Tibial artery (tissue), 4 donors: Measurements from ENCODE around the gene DELE1.
A peak's percentile ranks its signal among the peaks of the same experiment; 100 is the strongest.

Experiments used
- DNase-seq, 2 donors: peaks; one replicate each; pipeline ENCODE4 v3.0.0-alpha.2; 2019
- H3K27ac ChIP-seq, 2 donors: fragments of 200-600 bp; sonication (generic) in 1 of 2; 1 replicate in 1 of 2; 2 replicates in 1 of 2; pipeline ENCODE4 v1.5.1; 2018 to 2019; ENCODE audit warnings: mild to moderate bottlenecking in 1 of 2
- H3K27me3 ChIP-seq, 2 donors: fragments of 200-600 bp; sonication (generic) in 1 of 2; one replicate each; pipeline versions ENCODE4 v1.5.1 to v1.6.0; 2016 to 2019
- H3K36me3 ChIP-seq, 3 donors: fragments of 200-600 bp; sonication (generic) in 2 of 3; one replicate each; pipeline ENCODE4 v1.5.1; 2016 to 2019; ENCODE audit warnings: mild to moderate bottlenecking in 2 of 3
- H3K4me1 ChIP-seq, 4 donors: fragments of 200-600 bp; sonication (generic) in 2 of 4; 1 replicate in 3 of 4; 2 replicates in 1 of 4; pipeline ENCODE4 v1.5.1; 2016 to 2019
- H3K4me3 ChIP-seq, 2 donors: fragments of 200-600 bp; sonication (generic) in 1 of 2; 1 replicate in 1 of 2; 2 replicates in 1 of 2; pipeline ENCODE4 v1.5.1; 2018 to 2019; ENCODE audit warnings: mild to moderate bottlenecking in 2 of 2
- H3K9me3 ChIP-seq, 3 donors: fragments of 200-600 bp; sonication (generic) in 1 of 3; one replicate each; pipeline ENCODE4 v1.5.1; 2016 to 2019
- intact Hi-C: fragments of 100-400 bp; cut with DNase I; formaldehyde crosslinking; loops from one replicate; pipeline ENCODE4 v1.15.0; 2023; ENCODE audit warnings: low total_unique reads
- TF ChIP-seq, protein P1 (sequence below), 2 experiments: fragments of 200-600 bp in 1 of 2; fragments of 450-650 bp in 1 of 2; IDR thresholded peaks; one replicate each; pipeline ENCODE4 v1.5.1; 2017 to 2019; ENCODE audit warnings: antibody characterized with exemption in 2 of 2, mild to moderate bottlenecking in 1 of 2, moderate library complexity in 1 of 2

The DELE1 gene

DNA sequence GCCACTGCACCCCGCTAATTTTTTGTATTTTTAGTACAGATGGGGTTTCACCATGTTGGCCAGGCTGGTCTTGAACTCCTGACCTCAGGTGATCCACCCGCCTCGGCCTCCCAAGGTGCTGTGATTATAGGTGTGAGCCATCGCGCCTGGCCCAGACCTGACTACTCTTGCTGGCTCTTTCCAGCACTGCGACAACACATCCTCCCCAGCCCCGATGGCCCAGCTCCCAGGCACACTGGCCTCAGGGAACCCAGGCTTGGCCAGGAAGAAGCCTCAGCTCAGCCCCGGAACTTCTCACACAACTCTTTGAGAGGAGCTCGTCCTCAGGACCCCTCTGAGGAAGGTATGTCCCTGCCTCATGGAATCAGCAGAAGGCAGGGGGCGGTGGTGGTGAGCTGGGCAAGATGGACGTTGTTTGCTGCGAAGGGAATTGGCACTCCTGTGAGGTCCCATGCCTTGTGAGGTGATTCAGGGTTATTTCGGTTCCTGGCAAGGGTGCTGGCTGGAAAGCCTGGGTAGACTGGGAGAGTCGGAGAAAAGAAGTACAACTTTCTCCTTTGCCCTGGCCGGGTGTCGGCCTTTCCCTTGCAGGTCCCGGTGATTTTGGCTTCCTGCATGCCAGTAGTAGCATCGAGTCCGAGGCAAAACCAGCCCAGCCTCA is 5.9 kb downstream of the DELE1 start:
- H3K27ac ChIP-seq: no peak overlapping the region
- peak in 1 of 2 donors; percentile 58 for DNase-seq
- H3K36me3 ChIP-seq: peaks cover 64 to 94% (median 90%) of the 10 kb centered on the region in 3 donors

DNA sequence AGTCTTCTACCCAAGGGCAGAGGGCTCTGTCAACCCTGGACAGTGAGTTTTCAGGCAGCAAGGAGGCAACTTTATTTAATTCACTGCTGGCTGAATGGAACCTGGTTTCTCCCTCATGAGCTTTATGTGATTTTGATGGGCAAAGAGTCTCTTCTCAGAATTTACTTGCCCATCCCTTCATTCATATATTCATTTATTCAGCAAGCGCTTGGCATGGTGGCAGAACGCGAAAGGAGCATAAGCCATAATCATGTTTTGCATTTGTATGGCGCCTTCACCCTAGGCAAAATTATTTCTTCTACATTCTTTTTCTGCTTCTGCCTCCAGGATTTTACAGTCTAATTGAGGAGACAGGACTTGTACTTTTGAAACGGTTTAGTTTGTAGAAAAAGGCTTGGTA is 8.0 kb downstream of the DELE1 start:
- H3K4me3 ChIP-seq: no peak overlapping the region
- intact Hi-C loops: no loop called here
- TF ChIP-seq, protein P1, sequence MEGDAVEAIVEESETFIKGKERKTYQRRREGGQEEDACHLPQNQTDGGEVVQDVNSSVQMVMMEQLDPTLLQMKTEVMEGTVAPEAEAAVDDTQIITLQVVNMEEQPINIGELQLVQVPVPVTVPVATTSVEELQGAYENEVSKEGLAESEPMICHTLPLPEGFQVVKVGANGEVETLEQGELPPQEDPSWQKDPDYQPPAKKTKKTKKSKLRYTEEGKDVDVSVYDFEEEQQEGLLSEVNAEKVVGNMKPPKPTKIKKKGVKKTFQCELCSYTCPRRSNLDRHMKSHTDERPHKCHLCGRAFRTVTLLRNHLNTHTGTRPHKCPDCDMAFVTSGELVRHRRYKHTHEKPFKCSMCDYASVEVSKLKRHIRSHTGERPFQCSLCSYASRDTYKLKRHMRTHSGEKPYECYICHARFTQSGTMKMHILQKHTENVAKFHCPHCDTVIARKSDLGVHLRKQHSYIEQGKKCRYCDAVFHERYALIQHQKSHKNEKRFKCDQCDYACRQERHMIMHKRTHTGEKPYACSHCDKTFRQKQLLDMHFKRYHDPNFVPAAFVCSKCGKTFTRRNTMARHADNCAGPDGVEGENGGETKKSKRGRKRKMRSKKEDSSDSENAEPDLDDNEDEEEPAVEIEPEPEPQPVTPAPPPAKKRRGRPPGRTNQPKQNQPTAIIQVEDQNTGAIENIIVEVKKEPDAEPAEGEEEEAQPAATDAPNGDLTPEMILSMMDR (IDR thresholded peaks at IDR 0.05): no peak
- H3K27me3 ChIP-seq: no peaks in the 10 kb centered on the region
- H3K9me3 ChIP-seq: no peaks in the 10 kb centered on the region
- no peak overlapping the region for H3K27ac ChIP-seq
- H3K4me1 ChIP-seq: peaks cover 0 to 16% (median 8%) of the 10 kb centered on the region in 4 donors
- no peak for DNase-seq
- H3K36me3 ChIP-seq: peaks cover 59 to 98% (median 94%) of the 10 kb centered on the region in 3 donors

More for the DNA sequence above, 5.9 kb downstream of the DELE1 start:
- no peaks in the 10 kb centered on the region for H3K9me3 ChIP-seq
- peaks cover 0 to 11% (median 7%) of the 10 kb centered on the region in 4 donors for H3K4me1 ChIP-seq
- intact Hi-C loops: no loop called here
- no peak overlapping the region for H3K4me3 ChIP-seq
- no peaks in the 10 kb centered on the region for H3K27me3 ChIP-seq
- TF ChIP-seq, protein P1 (IDR thresholded peaks at IDR 0.05): no peak

DNA sequence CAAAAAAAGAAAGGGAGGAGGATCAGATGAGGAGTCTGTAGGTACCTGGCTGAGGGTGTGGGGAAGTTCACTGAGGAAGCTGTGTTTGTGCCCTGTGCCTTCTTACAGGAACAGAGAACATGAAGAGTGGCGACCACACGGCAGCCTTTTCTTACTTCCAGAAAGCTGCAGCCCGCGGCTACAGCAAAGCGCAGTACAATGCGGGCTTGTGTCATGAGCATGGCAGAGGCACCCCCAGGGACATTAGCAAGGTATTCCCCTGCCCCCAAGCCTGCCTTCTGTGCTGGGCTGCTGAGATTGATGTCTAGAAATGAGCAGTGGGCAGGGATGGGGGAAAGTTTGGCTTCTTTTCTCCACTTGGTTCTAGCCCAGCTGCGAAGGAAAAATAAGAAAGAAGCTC is 9.5 kb downstream of the DELE1 start:
- Histone ChIP-seq H3K4me1 (peaks cover 0 to 16% (median 8%) of the 10 kb centered on the region in 4 donors), H3K27me3 (no peaks in the 10 kb centered on the region), H3K9me3 (no peaks in the 10 kb centered on the region), H3K36me3 (peaks cover 56 to 98% (median 92%) of the 10 kb centered on the region in 3 donors), H3K4me3 (no peak overlapping the region), H3K27ac (no peak overlapping the region)
- TF ChIP-seq, protein P1 (IDR thresholded peaks at IDR 0.05): no peak
- DNase-seq: no peak
- intact Hi-C loops: no loop called here

DNA sequence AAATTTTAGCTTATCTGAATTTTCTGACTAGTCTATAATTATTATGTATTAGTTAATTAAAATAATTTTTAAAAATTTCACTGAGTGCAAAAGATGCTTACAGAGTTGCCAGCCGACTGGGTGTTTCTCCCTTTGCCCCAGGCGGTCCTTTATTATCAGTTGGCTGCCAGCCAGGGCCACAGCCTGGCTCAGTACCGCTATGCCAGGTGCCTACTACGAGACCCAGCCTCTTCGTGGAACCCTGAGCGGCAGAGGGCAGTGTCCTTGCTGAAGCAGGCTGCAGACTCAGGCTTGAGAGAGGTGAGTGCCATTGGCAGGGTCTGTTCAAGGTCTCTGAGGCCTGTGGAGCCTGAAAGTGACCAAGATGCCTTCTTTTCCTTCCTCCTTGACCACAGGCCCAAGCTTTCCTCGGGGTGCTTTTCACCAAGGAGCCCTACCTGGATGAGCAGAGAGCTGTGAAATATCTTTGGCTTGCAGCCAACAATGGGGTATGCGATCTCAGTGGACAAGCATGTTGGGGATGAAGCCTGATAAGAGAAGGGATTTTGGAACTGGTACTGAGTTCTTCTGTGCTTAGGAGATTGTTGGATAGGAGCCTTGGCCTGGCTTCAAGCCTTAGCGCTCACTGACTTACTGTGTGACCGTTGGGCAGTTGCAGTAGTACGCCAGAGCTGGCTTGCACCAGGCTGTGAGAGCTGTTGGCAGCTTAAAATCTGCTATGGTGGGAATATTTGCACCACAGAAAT is 10.6 kb downstream of the DELE1 start:
- Histone ChIP-seq H3K36me3 (peaks cover 54 to 97% (median 92%) of the 10 kb centered on the region in 3 donors), H3K4me1 (peaks cover 0 to 16% (median 8%) of the 10 kb centered on the region in 4 donors), H3K27me3 (no peaks in the 10 kb centered on the region), H3K4me3 (no peak overlapping the region), H3K9me3 (no peaks in the 10 kb centered on the region), H3K27ac (peak overlapping the region; percentile 37 to 63)
- TF ChIP-seq, protein P1 (IDR thresholded peaks at IDR 0.05): no peak
- peak; percentile 59 to 86 for DNase-seq
- intact Hi-C loops: no loop called here

DNA sequence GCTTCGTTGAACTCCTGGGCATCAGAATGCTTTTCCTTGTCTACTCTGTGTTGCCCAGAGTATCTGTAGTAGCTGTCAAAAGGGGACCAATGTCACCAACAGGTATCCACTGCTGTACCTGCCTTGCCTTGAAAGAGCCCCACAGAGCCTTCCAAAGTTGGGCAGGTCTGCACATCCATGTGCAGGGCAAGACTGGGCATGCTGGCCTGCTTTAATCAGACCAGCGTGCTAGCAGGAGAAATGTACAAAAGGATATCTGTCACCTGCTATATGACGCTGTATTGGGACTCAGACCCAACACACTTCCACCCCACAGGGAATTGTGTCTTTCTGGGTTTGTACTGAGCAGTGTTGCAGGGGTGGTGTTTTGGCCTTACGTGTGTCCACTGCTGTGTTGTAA is 11.9 kb downstream of the DELE1 start:
- Histone ChIP-seq H3K9me3 (no peaks in the 10 kb centered on the region), H3K4me1 (peaks cover 0 to 17% (median 8%) of the 10 kb centered on the region in 4 donors), H3K27me3 (no peaks in the 10 kb centered on the region), H3K36me3 (peaks cover 41 to 94% (median 86%) of the 10 kb centered on the region in 3 donors), H3K4me3 (no peak overlapping the region), H3K27ac (peak overlapping the region in 1 of 2 donors; percentile 63)
- no peak for DNase-seq
- TF ChIP-seq, protein P1 (IDR thresholded peaks at IDR 0.05): no peak
- intact Hi-C loops: no loop called here
